ENCODE results near the gene RNF224. TPM values are rescaled to one million over a fixed set of nuclear protein-coding genes. Genes with fewer than 3 reads are reported as not detected.
"Not testable (repeated sequence)": the region's sequence is repeated elsewhere in the genome, so short reads cannot be mapped to it uniquely, and the experiment has no call there.

The RNF224 gene
- total RNA-seq, 1 experiment from 2014 or later = not detected

DNA sequence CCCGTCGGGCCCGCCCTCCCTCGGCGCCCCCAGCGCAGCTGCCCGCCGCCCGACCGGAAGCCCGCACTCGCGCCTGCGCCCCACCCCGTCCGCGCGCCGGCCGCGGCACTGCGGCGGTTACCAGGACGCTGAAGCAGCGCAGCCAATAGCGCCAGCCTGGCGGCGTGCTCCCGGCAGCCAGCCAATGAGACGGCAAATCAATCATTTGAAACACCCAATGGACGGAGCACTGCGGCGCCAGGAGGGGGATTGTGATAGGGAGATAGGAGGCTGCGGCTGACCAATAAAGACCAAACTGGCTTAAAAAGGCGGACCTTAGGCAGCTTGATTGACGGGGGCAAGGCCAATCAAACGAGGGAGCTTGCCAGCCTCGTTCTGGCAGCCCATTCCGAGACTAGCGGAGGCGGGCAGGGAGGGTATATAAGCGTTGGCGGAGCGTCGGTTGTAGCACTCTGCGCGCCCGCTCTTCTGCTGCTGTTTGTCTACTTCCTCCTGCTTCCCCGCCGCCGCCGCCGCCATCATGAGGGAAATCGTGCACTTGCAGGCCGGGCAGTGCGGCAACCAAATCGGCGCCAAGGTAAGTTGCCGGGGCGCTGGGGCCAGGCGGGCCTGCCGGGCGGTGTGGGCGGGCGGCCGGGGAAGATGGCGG, 13.7 kb downstream of the RNF224 start, which contains the start of gene TUBB4B:
Gene TUBB4B, plus strand, starts transcription at position 447 of the 649 bp plus-strand sequence. Its CDS starts 74 bp downstream, at position 521.
- DNase-seq (ENCODE audit: low read depth) = peak; percentile 100

DNA sequence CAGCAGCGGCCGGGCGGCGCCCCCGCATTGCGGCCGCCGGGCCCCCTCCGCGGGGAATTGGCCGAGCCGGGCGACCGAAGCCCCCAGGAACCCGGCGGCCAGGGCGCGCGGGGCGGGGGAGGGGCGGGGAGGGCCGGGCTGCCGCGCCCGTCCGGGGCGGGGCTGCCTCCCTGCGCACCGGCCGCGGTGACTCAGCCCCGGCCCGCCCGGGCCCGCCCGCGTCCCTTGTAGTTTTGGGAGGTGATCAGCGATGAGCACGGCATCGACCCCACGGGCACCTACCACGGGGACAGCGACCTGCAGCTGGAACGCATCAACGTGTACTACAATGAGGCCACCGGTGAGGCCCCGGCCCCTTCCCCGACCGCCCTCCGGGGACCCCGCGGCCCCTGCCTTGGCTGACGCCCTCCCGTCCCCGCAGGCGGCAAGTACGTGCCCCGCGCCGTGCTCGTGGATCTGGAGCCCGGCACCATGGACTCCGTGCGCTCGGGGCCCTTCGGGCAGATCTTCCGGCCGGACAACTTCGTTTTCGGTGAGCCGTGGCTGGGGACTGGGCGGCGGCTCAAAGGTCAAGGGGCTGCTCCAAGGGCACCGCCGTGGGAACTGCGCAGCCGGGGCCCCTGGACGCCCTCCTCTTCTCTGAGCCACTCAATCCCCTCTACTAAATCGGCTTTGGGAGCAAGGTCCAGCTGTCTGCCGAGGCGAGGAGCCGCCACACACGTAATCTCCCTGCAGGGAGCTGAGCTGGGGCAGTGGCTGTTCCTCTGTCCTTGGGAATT, 14.4 kb downstream of the RNF224 start:
- peak; percentile 60 for DNase-seq (ENCODE audit: low read depth)

DNA sequence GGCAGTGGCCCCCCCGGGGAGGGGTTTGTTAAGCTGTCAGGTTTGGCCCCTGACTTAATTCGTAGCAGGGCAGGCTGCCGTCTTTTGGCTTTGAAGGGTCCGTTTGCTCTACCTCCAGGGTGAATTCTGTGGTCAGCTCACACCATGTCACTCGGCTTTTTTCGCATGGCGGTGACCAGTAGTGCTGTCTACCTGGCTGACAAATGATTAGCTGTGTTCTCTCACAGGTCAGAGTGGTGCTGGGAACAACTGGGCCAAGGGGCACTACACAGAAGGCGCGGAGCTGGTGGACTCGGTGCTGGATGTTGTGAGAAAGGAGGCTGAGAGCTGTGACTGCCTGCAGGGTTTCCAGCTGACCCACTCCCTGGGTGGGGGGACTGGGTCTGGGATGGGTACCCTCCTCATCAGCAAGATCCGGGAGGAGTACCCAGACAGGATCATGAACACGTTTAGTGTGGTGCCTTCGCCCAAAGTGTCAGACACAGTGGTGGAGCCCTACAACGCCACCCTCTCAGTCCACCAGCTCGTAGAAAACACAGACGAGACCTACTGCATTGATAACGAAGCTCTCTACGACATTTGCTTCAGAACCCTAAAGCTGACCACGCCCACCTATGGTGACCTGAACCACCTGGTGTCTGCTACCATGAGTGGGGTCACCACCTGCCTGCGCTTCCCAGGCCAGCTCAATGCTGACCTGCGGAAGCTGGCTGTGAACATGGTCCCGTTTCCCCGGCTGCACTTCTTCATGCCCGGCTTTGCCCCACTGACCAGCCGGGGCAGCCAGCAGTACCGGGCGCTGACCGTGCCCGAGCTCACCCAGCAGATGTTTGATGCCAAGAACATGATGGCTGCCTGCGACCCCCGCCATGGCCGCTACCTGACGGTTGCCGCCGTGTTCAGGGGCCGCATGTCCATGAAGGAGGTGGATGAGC, 15.2 kb downstream of the RNF224 start:
- no peak for DNase-seq (ENCODE audit: low read depth)

DNA sequence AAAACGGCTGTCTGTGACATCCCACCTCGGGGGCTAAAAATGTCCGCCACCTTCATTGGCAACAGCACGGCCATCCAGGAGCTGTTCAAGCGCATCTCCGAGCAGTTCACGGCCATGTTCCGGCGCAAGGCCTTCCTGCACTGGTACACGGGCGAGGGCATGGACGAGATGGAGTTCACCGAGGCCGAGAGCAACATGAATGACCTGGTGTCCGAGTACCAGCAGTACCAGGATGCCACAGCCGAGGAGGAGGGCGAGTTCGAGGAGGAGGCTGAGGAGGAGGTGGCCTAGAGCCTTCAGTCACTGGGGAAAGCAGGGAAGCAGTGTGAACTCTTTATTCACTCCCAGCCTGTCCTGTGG, 15.9 kb downstream of the RNF224 start:
- not testable (repeated sequence) for DNase-seq (ENCODE audit: low read depth)

DNA sequence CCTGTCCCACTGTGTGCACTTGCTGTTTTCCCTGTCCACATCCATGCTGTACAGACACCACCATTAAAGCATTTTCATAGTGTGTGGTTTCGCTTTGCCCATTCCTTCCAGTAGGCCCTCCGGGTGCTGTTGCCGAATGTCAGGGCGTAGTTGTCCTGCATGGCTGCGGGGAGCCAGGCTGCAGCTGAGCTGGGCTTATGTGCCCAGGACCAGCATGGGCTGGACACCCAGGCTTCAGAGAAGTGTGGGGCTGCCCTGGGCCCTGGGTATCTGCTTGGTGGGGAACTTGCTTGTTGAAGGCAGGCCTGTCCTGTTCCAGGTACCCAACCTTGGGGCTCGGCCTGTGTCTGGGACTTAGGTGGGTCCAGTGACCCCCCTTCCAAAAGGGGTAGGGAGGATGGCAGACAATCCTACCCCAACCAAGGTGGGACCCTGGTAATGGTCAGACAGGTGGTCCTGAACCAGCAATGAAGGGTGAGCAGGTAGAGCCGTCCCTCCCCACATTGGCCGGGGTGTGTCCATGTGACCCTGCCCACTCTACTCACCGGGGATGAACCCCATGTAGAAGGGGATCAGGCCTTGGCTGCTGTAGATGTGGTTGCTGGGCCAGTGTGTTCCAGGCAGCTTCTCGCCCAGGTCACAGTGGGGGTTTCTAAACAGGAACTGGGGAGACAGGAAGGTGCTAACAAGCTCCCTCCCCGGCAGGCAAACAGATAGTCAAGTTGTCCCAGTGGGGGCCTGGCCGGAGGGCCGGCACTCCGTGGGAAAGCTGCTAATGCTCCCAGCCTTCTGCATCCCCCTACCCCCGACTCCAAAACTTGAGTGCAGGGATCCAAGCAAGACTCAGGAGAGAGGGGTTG, 16.6 kb downstream of the RNF224 start:
- DNase-seq (ENCODE audit: low read depth) = no peak

DNA sequence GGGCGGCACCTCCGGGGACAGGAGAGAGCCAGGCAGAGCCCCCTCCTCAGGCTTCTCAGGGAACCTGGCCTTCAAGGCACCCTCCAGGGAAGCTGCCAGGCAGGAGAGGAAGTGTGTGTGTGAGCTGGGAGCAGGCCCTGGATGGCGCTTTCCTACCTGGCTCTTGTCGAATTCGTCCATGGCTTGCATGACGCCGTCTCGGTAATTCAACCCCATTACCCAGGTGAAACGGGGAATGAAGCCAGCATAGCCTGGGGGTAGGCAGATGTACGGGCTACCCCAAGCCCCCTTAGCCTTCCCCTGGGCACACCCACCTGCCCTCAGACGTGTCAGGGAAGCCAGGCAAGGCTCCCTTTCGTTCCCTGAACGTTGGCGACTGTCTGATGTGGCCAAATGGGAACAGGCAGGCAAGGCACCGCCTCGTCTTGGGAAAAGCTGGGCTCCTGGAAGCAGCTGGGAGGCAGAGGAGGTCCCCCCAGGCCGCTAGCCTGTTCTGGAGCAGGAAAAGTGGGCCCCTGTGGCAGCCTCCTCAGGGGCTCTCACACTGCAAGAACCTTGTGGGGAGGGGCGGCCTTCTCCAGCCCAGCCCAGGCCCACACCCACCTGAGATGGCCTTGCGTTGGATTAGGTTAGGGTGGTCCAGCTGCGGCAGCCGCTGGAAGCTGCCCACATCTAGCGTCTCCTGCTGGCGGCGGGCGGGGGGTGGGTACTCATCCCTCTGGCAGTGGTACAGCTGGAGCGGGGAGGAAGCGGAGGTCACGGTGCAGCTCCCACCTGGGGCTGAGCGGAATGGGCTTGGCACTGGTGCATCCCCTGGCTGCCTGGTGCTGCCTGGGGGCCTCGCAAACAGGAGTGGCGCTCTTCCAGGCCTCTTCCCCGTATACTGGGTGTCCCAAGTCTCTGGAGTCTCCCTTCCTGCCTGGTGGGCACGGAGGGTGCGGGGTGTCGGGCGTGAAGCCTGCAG, 17.5 kb downstream of the RNF224 start:
- peak; percentile 33 for DNase-seq (ENCODE audit: low read depth)

DNA sequence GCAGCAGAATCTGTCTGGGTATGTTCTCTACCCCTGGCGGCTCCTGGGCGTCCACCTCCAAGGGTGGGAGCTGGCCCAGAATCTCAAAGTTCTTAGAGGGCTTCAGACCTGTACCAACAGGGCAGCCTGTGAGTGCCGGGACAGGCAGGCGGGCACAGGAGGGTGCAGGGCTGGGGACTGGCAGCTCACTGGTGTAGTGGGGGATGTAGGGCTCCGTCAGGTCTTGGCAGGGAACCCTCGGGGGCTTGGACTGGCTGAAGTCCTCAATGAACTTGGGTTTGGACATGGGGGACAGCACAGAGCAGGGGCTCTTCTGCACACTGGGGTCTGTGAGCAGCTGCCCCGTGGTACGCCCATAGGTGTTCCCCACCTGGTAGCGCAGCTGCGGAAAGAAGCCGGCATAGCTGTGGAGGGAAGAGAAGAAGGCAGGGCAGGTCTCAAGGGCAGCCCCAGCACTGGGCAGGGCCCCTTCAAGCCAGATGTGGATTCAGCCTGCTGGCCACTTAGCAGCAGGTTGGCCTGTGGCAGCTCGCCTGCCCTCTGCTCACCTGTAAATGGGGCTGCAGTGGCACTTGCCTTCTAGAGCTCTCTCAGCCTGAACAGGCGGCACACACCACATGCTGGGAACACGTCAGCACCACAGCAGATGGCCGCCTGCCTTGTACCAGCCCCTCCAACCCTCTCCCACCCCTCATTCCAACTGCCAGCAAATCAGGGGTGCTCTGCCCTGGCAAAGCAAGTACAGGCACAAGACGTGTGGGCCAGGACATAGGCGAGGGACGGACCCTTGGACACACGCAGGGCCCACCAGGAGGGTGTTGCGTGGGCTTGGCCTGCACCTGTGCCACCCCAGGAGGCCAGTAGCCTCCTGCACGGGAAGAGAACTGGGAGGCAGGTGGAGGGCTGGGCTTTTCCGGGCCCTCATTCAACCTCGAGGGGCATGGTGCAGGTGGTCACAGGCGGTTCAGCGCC, 18.4 kb downstream of the RNF224 start:
- DNase-seq (ENCODE audit: low read depth) = no peak

DNA sequence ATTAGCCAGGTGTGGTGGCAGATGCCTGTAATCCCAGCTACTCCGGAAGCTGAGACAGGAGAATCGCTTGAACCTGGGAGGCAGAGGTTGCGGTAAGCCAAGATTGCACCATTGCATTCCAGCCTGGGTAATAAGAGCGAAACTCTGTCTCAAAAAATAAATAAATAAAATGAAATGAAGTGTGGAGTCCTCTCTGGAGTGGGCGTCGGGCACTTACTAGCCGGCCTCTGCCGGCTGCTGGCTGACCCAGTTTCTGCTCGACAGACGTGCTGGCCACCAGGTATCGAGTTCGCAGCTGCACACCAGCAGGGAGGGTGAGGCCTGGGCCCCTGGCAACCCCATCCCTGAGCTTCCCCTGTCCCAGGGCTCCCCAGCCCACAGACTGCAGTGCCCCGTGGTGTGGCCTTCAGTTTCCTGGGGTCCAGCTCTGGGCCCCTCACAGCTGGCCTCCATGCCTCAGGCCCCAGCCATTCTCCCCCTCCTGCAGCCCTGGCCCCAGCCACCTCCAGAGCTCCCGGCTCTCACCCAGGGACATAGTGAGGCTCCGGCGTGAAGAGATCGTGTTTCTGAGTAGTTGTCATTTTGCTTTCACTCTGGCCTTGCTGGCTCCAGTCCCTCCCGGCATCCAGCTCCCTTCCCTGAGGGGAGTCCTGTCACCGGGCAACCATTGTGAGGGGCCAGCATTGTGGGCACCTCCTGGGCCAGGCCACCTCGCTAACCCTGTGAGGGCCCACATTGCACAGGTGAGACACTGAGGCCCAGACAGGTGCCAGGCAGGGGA, 20.0 kb downstream of the RNF224 start:
- no peak for DNase-seq (ENCODE audit: low read depth)

DNA sequence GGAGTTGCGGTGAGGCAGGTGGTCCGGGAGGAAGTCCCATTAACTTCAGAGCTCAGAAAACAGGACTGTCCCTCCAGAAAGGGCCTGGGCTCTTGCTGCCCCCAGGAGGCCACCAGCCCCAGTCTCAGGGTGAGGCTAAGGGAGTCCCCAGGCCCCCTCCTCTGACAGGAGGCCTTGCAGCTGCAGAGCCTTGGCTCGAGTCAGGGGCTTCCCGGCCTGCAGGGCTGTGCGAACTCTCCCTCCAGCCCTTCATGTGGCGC, 20.5 kb downstream of the RNF224 start:
- DNase-seq (ENCODE audit: low read depth) = no peak

DNA sequence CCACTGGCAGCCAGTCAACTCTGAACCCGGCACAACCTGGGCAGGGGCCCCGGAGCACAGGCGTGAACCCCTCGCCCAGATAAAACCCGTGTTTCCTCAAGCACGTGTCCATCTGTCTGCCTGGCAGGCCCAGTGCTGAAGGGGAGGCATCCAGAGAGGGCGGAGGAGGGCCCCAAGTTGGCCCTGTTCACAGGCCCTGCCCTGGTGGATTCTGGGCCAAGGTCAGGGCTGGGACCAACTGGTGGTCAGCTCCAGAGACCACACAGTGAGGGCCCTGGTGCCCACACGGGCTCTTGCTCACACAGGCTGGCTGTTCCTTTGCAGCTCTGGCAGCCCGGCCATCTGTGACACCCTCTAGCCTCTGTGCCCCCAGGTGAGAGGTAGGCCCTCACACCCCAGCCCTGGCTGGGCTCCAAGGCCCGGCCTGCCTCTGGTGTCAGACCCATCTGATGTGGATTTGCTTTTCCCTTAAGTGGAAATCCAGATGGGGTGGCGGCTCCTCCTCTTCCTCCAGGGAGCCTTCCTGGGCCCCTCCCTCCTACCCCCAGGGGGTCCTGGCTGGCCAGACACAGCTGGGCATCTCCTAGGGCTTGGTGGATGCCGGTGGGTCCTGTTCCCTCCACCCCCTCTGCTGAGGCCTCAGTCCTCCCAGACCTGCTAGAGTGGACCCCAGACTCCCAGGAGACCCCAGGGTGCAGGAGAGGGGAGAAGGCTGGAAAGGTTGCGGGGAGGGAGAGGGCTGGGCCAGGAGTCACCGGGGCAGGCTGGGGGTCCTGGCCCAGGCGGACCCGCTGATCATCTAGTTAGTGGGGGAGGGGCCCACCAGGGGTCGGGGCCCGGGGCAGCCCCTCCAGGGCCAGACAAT, 23.3 kb downstream of the RNF224 start:
- no peak for DNase-seq (ENCODE audit: low read depth)

DNA sequence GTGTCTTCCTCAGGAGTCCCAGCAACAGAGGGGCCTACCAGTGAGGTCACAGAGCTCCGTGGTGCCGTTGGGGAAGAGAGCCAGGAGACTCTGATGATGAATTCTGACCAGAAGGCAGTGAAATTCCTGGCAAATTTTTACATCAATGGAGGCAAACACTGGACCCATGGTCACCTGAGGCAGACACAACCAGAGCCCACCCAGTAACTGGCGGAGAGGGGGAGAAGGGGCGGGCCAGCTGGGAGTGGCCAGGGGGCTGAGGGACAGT, 23.8 kb downstream of the RNF224 start, which contains the start of gene STPG3:
Gene STPG3, plus strand, starts transcription at position 93 of the 268 bp plus-strand sequence. Its CDS starts 1 bp downstream, at position 94.
- no peak for DNase-seq (ENCODE audit: low read depth)

DNA sequence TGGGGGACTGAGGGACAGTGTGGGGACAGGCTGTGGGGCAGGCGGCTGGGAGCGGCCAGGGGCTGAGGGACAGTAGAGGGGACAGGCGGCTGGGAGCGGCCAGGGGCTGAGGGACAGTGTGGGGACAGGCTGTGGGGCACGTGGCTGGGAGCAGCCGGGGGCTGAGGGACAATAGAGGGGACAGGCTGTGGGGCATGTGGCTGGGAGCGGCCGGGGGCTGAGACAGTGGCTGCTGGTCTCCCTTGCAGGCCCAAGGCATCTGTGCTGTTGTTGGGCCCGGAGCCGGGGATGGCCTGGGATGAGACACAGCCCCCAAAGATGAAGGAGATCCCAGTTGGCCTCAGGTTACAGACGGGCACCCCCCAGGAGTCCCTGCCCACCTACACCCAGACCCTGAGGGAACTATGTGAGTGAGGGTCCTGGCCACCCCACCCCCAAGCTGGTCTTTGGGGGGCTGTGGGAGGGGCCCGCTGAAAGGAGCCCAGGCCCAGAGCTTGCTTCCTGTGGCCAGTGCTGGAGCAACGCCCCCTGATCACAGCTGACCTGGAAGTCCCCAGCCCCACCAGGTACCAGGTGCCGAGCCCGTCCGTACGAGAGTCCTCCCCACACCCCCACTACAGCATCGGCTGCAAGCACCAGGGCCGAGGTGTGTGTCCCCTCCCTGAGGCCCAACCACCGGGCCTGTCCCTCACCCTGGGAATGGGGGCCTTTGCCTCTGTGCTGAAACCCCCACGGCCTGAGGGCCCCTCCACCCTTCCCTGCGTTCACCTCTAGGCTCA, 24.4 kb downstream of the RNF224 start:
- no peak for DNase-seq (ENCODE audit: low read depth)

DNA sequence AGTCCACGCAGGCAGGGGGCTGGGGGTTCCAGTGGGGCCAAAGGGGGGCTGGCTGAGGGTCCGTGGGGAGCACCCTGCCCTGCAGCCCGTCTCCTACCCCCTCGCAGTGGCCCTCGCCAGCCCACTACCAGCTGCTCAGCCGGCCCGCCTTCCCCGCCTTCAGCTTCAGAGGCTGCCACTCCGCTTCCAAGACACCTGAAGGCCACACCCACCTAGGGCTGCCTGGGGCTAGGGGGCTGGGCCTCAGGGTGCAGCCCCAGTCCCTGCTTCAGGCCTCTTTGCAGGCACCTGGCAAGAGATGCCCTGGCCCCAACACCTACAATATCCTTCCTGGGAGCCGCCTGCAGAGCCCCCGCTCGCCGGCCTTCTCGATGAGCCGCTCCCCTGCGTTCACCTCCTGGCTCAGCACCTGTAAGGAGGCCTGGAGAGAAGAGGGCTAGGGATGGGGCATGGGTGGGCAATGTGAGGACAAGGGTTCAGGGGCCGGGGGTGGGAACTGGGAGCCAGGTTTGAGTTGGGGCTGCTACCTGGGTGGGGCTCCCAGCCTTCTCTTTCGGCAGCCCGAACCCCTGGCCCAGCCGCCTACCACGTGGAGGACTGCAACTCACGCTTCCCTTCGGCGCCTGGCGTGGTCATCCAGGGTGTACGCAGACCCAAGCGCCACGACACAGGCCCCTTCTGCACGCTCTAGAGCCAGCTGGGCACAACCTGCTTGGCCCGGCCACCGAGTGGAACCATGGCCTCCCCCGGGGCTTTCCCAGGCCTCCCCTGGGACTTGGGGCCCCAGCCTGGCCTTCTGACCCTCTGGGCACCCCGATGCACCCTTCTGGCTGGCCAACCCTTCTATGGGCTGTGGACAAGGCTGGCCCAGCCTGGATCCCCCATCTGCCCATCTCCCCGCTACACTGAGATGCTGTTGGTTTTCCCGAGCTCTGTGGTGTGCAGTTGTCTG, 25.5 kb downstream of the RNF224 start:
- DNase-seq (ENCODE audit: low read depth) = no peak

DNA sequence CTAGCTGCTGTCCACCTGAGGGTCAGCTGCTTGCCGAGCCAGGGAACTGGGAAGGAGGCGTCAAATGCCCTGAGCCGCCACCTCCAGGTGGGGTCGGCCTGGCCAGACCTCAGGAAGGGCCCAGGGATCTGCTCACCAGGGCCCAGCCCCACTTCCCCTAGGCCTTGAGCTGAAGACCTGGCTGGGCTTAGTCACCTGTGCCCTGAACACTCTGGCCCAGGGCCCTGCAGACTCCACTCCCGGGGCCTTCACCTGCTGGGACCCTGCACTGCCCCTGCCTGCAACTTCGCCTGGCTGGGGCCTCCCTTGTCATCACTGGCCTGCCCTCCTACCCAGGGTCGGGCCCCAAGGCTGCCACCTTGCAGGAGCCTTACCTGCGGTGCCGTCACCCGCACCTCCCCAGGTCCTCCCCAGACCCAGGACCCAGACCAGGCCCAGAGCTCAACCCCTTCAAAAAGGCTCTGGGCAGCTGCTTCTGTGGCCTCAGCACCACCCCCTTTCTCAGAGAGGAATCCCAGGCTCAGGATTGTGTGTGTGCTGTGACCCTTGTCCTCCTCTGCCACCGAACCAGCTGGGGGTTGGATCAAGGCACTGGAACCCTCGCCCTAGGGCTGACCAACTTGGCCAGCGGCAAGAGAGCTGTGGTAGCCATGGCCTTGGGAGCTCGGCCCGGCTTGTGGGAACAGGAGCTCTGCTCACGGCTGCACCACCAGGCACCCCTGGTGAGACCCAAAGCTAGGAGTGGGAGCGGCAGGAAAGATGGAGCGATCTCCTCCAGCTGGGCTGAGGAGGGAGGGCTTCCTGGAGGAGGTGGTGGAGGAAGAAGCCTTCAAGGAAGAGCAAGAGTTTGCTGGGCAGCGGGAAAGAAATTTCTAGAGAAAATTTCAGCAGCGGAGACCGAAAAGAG, 26.7 kb downstream of the RNF224 start:
- no peak for DNase-seq (ENCODE audit: low read depth)

All from RPMI7951 (cell line).